CD4-positive, alpha-beta T cell treated with Interleukin-15 for 1 hour (primary cell): ENCODE data around the gene WRAP73.
A peak's percentile ranks its signal among the peaks of the same experiment; 100 is the strongest.
"Not testable (repeated sequence)": the region's sequence is repeated elsewhere in the genome, so short reads cannot be mapped to it uniquely, and the experiment has no call there.

Experiments
- DNase-seq: peaks from one replicate; pipeline ENCODE4 v3.0.0-alpha.2; 2020

WRAP73 gene

GRCh38 chr1:3627515-3628253 is 22.2 kb downstream of the WRAP73 start:
- no peak for DNase-seq

GRCh38 chr1:3626025-3626424 is 23.9 kb downstream of the WRAP73 start:
- no peak for DNase-seq

- no peak for DNase-seq
These were observed 24.6 kb downstream of the WRAP73 start for GRCh38 chr1:3625151-3625907.

GRCh38 chr1:3624200-3625136 is 25.4 kb downstream of the WRAP73 start, which contains the start of gene TPRG1L:
Gene TPRG1L (plus strand): TSS chr1:3625015. CDS start chr1:3625073, 58 bp downstream.
- peak; percentile 98 for DNase-seq

GRCh38 chr1:3623441-3624199 is 26.3 kb downstream of the WRAP73 start:
- no peak for DNase-seq

GRCh38 chr1:3622102-3622501 is 27.8 kb downstream of the WRAP73 start:
- DNase-seq: not testable (repeated sequence)

GRCh38 chr1:3621151-3621671 is 28.7 kb downstream of the WRAP73 start:
- DNase-seq: not testable (repeated sequence)

- no peak for DNase-seq
These were observed 29.2 kb downstream of the WRAP73 start for GRCh38 chr1:3620708-3621107.

GRCh38 chr1:3618881-3619671 is 30.8 kb downstream of the WRAP73 start:
- peak; percentile 76 for DNase-seq

GRCh38 chr1:3618531-3618880 is 31.4 kb downstream of the WRAP73 start:
- no peak for DNase-seq

GRCh38 chr1:3617806-3618345 is 32.0 kb downstream of the WRAP73 start:
- DNase-seq: no peak

- no peak for DNase-seq
These were observed 33.0 kb downstream of the WRAP73 start for GRCh38 chr1:3616861-3617260.

GRCh38 chr1:3614755-3615742 is 34.9 kb downstream of the WRAP73 start:
- DNase-seq: no peak

GRCh38 chr1:3612123-3612522 is 37.8 kb downstream of the WRAP73 start:
- DNase-seq: no peak

GRCh38 chr1:3611170-3612019 is 38.5 kb downstream of the WRAP73 start, which contains the start of gene MEGF6:
Gene MEGF6 (minus strand): TSS chr1:3611508. CDS start chr1:3611268, 240 bp downstream.
- peak; percentile 73 for DNase-seq

- DNase-seq: no peak
These were observed 39.3 kb downstream of the WRAP73 start for GRCh38 chr1:3610527-3611169.

GRCh38 chr1:3609769-3610526 is 40.0 kb downstream of the WRAP73 start:
- no peak for DNase-seq
